GM20000 (cell line): ENCODE data around the gene YPEL2.

Experiments used
- DNase-seq: peaks from one replicate; pipeline ENCODE4 v3.0.0; 2012; ENCODE audit warnings: low spot score
- CTCF ChIP-seq: IDR thresholded peaks from 2 replicates; pipeline ENCODE4 v1.5.1; 2012; ENCODE audit warnings: mild to moderate bottlenecking, control low read depth; ENCODE audit errors: extremely low read depth, missing control alignments

The YPEL2 gene

GRCh38 chr17:59428916-59429485 is 97.5 kb downstream of the YPEL2 start:
- DNase-seq, result no peak
- TF ChIP-seq CTCF, result no peak

GRCh38 chr17:59431601-59432000 is 100.1 kb downstream of the YPEL2 start:
- no peak for TF ChIP-seq CTCF
- no peak for DNase-seq

GRCh38 chr17:59432657-59433056 is 101.2 kb downstream of the YPEL2 start:
- no peak for DNase-seq
- TF ChIP-seq CTCF, result no peak

GRCh38 chr17:59433586-59433985 is 102.1 kb downstream of the YPEL2 start:
- DNase-seq, result no peak
- TF ChIP-seq CTCF, result no peak

- no peak for TF ChIP-seq CTCF
- no peak for DNase-seq
Observed at GRCh38 chr17:59434429-59434828, 103.0 kb downstream of the YPEL2 start.

- DNase-seq, result no peak
- no peak for TF ChIP-seq CTCF
Observed at GRCh38 chr17:59435238-59435637, 103.8 kb downstream of the YPEL2 start.

GRCh38 chr17:59436900-59437299 is 105.4 kb downstream of the YPEL2 start:
- DNase-seq, result no peak
- TF ChIP-seq CTCF, result no peak
